Effector CD8-positive, alpha-beta T cell (primary cell): ENCODE data around the gene GNB5.

ENCODE experiments used
- DNase-seq: peaks from one replicate; lab custom pipeline; 2025; lab: John Stamatoyannopoulos, UW

Gene GNB5

DNA sequence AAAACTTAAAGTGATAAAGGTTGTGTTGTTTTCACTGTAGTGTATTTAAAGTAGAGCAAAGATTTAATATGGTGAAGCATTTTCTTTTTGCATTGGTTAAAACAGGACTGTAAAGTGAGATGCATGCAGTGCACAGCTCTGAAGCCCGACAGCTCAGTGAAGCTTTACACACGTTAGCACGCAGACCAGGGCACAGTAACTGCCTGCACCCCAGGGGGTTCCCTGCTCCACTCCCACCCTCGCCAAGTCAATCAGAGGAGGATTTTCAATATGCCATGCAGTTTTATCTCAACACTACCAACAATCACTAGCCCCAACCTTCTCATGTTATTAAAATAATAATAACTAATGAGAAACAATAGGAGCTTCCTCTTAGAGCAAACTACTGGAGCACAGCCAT lies 50.5 kb downstream of the GNB5 start:
- DNase-seq: no peak

DNA sequence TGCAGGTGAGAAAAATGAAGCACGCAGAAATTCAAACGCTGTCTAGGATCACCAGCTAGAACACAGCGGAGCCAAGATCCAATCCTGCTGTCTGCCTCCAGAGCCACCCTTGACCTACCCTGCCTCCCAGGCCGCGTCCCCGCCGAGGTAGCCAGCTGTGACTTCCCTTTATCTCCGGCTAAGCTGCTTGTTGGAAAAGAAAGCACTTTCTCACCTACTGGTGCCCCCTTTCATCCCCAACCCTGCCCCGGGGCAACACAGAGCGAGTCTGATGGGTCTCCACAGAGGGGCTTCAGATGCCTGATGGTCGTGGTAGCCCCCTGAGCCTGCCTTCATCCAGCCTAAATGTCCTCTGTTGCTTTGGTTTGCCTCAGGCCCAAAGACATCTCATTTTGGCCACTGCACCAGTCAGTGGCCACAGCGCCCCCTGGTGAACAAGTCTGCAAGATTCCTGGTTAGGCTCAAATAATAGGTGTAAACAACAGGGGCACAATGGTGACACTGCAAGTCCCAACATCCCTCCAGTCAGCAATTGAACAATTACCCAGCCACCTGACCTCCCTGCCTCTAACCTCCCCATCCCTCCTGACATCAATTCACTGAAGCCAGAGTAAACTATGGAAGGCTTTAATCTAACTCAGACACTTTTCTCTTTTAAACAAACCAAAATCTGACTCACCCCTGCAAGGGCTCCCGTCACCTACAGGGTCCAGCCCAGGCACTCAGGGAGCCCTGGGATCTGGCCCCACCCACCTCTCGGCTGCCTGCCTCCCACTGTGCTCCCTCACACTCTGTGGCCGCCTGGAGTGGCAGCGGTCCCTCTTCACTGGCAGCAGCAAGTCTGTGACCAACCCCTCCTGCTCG lies 51.4 kb downstream of the GNB5 start:
- peak; percentile 53 for DNase-seq

DNA sequence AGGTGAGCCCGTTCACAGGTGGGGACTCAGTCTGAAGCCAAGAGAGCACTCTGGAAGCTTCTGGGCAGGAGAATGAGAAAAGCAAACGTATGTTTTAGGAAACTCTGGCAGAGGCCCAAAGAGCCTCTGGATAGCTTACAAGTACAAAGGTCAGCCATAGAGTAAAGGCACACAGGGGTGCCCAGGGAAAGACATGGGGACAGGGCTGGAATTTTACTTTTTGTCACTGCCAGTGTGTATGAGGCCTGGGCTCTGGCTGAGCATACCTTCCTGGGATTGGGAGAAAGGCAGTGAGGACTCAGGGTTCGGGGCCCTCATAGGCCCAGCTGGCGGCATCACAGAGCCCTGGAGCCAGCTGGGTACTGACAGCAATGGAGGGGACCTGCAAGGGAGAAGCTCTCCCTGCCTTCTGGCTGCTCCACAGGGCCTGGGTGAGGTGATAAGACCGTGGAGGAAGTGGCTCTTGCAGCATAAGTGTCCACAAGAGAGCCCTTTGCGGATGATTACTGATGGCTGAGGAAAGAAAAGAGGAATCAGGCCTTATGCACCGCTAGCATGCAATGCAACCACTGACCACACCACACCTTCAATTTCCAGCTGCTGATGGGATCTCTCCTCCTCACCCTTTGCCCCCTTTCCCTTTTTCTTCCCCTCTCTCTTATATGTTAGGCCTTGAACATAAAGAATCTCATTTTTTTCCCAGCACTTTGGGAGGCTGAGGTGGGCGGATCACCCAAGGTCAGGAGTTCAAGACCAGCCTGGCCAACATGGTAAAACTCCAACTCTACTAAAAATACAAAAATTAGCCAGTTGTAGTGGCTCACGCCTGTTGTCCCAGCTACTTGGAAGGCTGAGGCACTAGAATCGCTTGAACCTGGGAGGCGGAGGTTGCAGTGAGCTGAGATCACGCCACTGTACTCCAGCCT lies 53.5 kb downstream of the GNB5 start:
- DNase-seq: no peak

DNA sequence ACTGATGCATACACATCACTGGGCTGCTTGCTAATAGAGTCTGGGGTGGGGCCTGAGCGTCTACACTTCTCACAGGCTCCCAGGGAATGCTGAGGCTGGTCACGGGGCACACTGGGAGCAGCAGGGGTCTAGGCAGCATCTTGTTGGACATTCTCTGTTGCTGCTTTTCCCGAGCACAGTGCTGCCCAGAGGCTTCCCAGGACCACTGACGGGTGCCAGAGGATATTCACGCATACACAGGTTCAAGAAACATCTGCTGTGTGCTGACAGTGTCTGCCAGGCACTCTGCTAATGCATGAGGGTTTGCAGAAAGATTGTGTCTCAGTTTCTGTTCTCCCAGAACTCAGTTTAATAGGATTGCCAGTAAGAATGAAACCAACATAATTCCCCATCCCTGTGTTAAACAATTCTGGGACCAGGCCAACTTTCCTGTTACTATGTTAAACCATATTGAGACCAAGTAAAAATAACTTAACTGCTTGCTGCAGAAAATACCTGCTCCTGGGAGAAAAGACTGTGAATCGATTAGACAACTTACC lies 54.7 kb downstream of the GNB5 start:
- DNase-seq: no peak

DNA sequence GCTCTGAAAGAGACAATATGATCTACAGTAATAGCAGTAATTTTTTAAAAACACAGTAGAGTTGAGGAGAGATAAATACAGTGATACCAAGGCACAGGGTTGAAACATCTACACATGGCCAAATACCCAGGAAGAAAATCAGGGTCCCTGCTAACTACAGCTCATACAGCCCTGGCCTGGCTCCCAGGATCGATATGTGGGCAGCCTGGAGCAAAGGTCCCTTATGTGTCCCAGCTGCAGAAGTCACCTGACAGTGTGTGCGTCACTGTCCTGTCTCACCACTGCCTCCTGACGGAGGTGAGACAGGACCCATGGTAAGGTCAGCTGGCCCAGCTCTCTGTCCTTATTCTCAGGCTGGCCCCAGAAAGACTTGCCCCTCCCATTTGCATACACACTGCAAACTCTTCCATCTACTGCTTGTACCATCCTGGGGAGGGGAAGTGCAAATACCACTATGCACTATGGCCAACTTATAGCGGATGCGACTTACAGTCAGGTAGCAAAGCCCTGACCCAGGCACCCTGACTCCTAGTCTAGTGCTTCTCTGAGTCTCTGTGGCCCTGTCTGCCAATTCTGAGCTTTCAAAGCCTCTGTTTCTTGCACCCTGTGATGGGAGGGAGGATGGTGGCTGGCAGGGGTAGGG lies 56.6 kb downstream of the GNB5 start:
- DNase-seq: no peak

DNA sequence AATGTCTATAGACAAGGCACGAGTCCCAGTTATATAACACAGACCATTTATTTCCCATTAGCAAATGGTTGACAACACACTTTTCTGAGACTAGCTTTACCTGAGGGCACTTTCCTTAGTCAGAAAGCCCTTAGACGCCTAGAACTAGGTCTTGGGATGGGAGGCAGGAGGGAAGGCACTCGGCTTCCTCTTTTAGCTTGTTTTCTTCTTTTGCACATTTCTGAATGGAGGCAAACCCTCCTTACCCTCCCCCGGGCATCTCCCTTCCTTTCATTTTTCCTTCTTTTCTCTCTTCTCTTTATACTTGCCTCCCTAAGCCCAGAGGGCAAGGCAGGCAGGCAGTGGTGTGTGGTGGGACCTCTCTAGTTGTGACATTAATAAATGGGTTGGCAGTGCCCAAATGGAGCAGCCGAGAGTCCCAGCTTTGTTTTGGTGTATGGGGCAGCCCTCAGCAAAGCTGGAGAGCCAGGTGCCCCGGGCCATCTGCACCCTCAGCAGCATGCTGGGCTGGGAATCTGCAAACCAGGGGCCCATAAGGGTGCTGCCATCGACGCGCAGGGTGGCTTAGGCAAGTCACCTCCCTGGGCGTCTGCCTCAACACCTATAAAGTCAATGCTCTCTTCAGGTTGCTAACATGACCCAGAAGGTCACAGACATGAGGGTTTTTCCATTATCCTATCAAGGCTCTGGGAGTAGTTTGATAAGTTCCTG lies 57.5 kb downstream of the GNB5 start:
- no peak for DNase-seq

DNA sequence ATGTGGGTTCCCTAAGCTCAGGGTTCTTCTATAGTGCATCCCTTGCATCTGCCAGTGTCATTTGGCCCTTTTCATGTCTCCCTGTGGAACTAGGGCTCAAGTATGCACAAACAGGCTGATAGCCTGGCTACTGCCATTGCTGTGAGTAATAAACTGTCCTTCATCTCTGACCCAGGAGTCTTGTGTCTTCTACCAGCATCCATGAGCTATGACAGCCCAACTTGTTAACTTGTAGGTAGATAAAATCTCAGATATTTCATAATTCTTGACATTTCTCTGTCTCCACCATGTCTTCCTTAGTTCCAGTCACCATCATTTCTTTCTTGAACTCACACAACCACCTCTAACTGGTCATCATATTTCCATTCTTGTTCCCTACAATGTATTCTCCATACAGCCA lies 59.1 kb downstream of the GNB5 start:
- DNase-seq: no peak

DNA sequence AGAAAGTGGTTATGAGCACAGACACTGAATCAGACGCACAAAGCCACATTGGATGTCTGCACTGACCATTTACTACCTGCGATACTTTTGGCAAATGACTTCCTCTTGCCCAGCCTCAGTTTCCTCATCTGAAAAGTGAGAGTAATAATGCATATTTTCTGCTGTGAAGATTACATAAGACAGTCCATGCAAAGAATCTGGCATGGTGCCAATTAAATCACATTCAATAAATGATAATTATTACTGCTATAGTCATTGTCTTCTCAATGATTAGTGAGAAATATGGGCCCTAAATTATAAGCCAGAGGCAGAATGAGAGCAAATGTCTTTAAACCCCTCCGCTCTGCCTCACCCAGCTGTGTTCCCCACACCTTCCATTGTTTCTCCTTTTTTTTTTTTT lies 62.6 kb downstream of the GNB5 start:
- DNase-seq: no peak

DNA sequence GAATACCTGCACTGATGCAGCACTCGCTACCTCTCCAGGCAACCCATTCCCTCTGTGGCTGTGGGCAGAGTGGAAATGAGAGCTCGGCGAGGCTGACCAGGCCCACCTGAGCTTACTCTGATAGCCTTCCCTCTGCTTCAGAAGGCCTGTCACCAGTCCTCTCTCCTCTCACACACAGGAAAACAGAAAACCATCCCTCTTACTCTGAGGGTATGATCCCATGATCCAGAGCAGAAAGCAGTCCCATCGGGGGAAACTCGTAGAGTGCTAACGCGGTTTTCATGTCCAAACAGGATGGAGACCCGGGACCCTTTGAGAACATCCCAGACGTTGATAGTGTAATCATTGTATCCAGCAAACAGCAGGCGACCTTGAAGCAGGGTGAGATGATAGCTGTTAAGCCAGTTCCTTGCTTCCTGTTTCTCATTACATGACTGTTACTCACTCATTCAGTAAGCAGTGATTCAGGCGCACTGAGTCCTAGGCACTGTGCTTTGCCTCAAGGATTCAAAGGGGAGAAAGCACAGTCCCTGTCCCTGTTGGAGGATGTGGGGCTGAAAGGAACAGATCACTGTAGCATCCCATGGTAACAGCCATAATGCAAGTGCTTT lies 66.8 kb downstream of the GNB5 start:
- DNase-seq: no peak

DNA sequence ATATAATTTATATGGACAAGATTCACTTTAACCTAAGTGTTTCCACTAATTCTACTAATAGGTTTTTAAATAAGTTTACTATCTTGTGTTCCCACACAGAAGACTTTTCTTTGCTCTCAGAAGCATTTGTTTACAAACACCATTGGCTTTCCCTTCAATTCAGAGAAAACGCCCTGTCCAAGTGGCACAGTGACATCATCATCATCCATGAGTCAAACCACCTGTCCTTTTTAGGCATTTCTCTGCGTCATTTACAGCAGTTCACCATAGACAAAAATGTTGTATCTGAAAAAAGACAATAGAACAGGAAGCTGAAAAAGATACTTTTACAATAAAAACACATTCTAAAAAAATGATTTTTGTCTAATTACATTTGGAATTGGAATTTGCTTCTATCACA lies 69.3 kb downstream of the GNB5 start:
- no peak for DNase-seq

DNA sequence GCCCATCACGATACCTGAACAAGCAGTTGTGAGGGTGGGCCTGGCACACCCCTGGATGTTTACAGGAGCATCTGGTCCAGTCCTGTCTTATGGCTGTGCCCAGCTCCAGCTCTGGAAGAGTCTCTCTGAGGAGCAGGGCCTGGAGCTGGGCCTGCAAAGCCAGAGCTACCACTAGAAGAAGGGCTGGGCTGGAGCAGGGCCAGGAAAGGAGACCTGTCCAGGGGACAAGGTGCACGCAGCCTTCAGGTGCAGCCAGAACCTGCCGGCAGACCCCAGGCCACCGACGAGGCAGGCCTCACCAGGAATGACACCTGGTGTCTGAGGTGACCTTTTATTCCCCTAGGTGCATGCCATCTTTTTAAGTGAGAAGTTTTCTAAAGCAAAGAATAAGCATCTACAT lies 70.2 kb downstream of the GNB5 start:
- DNase-seq: no peak

DNA sequence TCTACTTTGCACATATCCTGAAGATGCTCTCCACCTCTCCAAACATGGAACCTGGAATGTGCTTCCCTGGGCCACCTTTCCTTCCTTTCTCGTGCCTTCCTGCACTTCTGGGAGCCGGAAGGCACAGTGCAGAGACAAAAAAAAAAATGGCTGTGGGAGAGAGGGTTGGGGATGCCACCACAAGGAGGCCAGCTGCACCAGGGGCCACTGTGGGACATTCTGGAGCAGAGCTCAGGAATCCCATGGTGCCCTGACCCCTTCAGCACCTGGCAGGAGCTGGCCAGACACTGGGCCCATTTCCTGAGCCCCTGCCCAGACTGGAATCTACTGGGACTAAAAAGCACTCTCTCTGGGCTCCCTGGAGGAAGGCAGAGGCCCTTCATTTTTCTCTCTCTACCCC lies 70.7 kb downstream of the GNB5 start:
- DNase-seq: no peak

DNA sequence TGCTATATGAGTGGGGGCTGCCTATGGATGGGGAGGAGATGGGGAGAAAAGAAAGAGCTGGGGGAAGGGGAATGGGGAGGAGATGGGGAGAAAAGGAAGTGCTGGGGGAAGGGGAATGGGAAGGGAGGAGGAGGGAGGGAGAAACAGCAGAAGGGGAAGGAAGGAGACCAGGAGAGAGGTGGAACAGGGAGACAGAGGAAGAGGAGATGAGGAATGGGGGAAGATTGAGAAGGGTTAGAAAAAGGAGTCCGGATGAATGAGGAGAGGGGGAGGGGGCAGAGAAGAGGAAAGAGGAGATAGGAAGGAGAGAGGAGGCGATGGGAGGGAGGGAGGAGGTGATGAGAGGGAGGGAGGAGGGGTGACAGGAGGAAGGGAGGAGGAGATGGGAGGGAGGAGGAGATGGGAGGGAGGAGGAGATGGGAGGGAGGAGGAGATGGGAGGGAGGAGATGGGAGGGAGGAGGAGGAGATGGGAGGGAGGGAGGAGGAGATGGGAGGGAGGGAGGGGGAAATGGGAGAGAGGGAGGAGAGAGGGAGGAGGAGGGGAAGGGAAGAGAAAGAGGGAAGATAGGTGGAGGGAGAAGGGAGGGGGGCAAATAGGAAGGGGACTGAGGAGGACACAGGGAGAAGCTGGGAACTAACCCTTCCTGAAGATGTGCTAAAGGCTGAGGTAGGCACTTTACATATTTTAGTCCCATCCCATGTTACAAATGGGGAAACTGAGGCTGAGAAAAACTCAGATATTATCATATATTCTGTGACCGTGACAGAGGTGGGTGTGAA lies 72.0 kb downstream of the GNB5 start:
- no peak for DNase-seq

DNA sequence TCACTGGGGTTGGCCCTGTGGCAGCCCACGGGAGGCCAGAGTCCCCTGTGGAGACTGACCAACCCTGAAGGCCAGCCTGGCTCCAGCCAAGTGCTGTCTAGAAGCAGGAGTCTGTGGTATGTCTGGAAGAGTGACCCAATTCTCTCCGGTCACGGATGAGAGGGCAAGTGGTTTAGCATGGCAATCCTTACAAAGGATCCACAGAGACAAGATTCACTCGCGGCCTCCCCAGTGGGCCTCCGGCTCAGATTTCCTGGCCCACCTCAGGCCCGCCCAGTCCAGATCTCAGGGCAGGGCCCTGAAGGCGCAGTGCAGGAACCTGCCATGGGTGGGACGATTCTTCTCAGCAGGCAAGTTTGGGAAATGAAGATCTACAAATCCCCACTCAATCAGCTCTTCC lies 73.6 kb downstream of the GNB5 start:
- DNase-seq: no peak

DNA sequence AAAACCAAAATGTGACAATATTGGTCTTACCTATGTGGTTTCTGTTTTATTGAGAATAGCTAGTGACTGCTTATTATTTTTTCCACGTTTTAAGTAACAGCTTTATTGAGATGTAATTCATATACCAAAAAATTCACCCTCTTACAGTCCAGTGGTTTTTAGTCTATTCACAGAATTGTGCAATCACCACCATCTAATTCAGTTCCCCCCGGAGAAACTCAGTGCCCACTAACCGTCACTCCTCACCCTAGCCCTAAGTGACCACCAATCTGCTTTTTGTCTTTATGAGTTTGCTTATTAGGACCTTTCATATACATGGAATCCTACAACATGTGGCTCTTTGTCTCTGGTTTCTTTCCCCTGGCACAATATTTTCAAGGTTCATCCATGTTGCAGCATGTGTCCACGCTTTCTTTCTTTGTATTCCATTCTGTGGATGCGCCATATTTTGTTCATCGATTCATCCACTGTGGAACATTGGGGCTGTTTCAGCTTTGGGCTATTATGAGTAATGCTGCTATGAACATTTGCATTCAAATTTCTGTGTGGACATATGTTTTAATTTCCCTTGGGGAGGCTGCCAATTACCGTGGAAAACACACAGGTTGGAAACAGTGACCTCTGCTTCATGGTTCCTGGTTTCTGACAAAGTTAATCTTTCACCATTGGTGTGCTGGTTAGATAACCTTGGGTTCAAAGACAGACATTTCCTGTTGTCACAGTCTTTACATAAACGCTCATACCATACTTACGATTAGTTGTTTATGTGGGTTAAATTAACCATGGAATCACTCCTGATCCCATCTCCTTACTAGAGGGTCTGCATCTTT lies 75.4 kb downstream of the GNB5 start:
- DNase-seq: no peak

DNA sequence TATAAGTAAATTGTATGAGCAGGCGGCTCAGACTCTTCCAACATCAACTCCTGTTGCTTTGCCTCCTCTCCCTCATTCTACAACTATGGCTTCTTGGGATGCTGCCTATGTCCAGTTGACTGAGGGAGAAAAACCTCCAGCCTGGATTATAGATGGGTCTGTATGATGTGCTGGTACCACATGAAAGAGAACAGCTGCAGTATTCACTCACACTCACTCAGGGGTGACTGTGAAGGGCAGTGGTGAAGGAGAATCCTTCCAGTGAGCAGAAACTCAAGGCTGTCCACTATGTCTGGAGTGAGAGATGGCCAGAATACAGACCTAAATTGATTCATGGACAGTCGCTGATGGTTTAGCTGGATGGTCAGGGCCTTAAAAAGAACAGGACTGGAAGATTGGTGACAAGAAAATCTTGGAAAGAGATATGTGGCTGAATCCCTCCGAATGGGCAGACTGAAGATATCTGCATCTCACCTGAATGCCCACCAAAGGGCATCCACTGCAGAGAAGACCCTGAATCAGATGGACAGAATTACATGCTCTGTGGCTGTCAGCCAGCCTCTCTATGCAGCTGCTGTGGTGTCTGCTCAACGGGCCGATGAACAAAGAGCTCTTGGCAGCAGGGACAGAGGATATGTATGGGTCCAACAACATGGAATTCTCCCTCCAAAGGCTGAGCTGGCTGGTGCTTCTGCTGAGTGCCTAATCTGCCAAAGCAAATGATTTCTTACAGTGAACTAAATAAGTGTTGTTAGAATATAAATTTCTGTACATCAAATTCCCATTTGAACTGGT lies 76.7 kb downstream of the GNB5 start:
- no peak for DNase-seq

DNA sequence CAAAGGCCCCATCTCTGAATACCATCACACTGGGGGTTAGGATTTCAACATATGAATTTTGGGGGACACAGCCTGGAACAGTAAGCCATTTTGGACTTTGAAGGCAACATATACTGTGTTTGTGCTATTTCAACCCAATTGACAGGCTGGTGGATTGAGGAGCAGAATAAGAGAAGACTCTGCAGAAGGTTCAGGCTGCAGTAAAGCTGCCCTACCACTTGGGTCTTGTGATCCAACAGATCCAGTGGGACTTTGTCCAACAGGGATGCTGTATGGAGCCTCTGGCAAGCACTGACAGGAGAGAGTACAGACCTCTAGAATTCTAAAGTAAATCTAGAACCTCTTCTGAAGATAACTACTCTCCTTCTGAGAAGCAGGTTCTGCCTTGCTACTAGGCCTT lies 77.5 kb downstream of the GNB5 start:
- no peak for DNase-seq

DNA sequence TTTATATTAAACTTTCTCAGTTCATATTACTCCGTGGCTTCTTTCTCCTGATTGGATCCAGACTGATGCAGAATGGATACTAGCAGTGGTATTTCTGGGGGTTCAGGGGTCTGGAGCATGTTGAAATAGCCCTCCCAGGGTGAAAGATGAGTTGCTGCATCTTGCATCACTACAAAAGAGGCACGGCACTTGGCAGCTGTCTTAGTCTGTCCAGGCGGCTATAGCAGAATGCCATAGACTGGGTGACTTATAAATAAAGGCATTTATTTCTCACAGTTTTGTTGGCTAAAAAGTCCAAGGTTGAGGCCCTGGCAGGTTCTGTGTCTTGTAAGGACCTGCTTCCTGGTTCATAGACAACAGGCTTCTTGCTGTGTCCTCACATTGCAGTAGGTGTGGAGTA lies 78.0 kb downstream of the GNB5 start:
- DNase-seq: no peak
